GM19099 (cell line): Measurements from ENCODE around the gene PSD.
A peak's percentile ranks its signal among the peaks of the same experiment; 100 is the strongest.

Experiments used
- POLR2A ChIP-seq: IDR thresholded peaks from 3 replicates; pipeline ENCODE4 v1.6.1; 2011; ENCODE audit warnings: low read depth; ENCODE audit not compliant: insufficient read length; ENCODE audit errors: extremely low read depth

Gene PSD

DNA sequence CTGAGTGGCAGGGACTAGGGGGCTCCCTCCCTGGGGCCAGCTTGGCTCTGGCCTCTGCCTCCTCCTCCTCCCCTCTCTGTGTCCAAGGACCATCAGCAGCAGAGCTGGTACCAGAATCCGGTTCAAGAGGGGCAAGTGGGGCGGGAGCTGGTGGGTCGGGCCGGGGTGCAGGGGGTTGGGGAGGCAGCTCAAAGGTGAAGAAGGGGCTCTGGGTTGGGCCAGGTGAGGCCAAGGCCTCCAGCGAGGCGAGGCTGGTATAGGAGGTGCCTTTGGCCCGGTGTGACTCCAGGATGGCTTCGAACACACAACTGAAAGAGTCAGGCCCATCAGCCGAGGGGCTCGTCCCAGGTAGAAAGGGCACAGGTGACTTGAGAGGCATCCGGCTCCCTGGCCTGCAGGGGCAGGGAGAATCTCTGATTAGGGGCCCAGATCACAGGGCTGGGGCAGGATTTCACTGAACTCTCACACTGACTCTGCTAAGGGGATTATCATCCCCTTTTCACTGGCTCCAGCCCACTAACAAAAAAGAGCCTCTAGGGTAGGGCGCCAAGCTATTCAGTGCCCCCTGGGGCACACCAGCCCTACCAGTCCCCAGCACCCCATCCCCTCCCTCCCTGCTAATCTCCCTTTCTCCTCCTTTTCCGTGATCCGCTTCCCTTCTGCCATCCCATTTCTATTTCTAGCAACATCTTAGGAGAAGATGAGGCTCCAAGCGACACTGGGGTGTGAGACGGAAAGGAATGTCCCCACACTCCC, 4.6 kb downstream of the PSD start:
- TF ChIP-seq POLR2A, result no peak

DNA sequence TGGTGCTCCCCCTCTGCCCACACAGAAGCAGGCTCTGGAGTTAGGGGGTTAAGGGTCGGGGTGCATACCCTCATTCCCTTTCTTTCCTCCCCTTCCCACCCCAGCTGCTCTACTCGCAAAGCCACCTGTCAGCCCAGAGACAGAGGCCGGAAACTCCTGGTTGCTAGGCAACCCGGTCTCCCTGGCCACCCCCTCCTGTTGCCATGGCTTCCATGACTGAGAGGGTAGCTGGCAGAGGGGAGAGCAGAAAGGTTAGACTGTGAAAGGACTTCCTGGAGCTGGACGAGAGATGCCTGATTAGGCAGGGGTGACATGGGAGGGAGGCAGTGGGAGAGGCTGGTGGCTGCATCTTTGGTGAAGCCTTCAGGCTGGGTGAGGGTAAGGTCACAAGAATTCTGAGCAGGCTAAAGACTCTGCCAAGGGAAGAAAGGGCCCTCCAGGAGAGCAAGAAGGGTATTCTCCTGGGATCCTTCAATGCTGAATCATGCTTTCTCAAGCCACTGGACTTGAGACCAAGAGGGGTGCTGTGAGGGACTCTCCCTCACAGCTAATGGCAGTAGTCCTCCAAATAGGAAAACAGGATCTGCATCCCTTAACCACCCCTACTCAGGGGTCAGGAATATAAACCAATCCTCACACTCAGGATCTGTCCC, 5.4 kb downstream of the PSD start:
- TF ChIP-seq POLR2A, result no peak

- no peak for TF ChIP-seq POLR2A
Observed at GRCh38 chr10:102412293-102412692, 6.3 kb downstream of the PSD start.

- TF ChIP-seq POLR2A, result no peak
Observed at GRCh38 chr10:102411341-102412255, 7.0 kb downstream of the PSD start.

- TF ChIP-seq POLR2A, result no peak
Observed at GRCh38 chr10:102410429-102411073, 8.0 kb downstream of the PSD start.

- no peak for TF ChIP-seq POLR2A
Observed at GRCh38 chr10:102409604-102410428, 8.8 kb downstream of the PSD start.

DNA sequence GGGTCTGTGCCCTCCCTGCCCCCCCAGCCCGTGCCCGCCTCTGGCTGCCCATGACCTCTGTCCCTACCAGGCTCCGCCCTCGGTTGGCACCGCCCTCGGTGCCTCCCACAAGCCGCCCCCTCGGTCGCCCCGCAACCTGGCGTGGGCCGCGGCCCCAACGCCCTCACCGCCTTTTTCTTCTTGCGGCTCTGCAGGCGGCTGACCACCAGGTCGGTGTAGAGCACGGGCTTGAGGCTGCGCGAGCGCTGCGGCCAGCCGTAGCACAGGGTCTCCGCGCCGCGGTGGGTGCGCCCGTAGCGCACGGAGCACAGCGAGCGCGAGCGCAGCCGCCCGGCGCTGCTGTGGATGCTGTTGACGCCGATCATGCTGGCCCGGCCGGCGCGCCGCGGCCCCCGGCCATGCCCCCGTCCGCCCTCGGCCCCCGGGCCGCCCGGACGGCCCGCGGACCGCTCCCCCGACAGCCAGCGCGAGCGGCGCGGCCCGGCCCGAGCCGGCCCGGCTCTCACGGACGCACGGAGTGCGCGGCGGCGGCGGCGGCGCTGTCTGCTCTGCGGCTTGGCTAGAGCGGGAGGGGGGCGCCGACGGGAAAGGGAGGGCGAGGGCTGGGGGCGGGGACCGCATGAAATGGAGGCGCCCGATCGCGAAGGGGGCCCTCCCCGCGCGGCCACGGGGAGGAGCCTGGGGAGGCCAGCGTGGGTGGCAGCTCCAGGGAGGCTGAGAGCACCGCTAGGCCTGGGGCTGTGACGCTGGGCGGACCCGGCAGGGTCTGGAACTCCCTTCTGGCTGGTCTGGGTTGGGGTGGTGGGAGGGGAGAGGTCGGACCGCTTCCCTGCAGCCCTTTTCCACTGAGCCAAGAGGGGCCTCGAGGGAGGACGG, 9.6 kb downstream of the PSD start:
- no peak for TF ChIP-seq POLR2A

DNA sequence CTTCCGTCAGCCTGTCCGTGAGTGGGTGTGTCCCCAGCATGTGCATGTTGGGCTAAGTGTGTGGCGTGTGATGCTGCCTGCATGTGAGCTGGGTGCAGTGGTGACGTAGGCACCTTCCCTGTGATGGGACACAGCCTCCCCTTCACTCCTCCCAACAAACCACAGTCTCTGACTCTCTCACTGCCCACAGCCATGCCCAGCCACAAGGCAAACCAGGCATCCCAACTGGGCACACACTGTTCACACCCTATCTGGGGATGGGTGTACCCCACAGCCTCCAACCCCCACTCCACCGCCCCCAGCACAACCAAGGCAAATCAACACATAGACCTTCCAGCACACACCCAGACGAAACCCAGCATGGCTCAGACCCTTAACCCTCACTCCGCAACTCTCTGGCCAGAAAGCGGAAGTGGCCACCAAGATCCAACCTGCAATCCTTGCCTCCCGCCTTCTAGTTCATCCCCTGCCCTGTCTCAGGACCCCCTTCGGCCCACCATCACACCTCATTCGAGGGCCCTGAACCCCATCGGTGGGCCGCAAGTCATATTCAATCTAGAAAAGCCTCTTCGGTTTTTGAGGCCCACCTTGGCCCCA, 10.4 kb downstream of the PSD start:
- no peak for TF ChIP-seq POLR2A

- peak; percentile 3 for TF ChIP-seq POLR2A
Observed at GRCh38 chr10:102407425-102408130, 11.0 kb downstream of the PSD start.

- no peak for TF ChIP-seq POLR2A
Observed at GRCh38 chr10:102406815-102407214, 11.8 kb downstream of the PSD start.

DNA sequence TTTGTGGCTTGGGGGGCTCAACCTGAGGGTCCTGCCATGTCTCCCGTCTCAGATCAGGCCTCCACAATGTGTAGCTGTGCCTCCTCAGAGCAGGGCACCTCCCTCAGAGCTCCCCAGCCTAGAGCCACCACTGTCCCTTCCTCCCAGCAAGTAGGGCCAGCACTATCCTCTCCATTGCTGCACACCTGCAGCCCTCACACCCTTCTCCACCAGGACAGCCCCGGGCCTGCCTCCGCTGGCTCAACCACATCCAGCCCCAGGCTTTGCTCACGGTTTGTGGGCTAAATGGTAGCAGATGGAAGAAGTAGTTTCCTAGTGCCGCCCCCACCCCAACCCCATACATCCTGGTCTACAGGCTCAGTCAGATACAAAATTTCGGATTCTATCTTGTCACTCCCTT, 13.0 kb downstream of the PSD start:
- TF ChIP-seq POLR2A, result peak; percentile 19

- TF ChIP-seq POLR2A, result no peak
Observed at GRCh38 chr10:102405108-102405571, 13.4 kb downstream of the PSD start.
